Right hindlimb (tissue), 1 donor: ENCODE results near the gene RIPOR2.
A peak's percentile ranks its signal among the peaks of the same experiment; 100 is the strongest.

Source experiments
- DNase-seq: peaks from one replicate; pipeline ENCODE4 v3.0.0-alpha.2; 2018

Gene RIPOR2

GRCh38 chr6:24840187-24840586 lies 95.6 kb downstream of the RIPOR2 start:
- DNase-seq = no peak

- DNase-seq = no peak
These were observed 96.8 kb downstream of the RIPOR2 start for GRCh38 chr6:24838994-24839393.

- DNase-seq = peak; percentile 35
These were observed 97.7 kb downstream of the RIPOR2 start for GRCh38 chr6:24838081-24838480.

- no peak for DNase-seq
These were observed 99.7 kb downstream of the RIPOR2 start for GRCh38 chr6:24836109-24836508.

- DNase-seq = no peak
These were observed 101.9 kb downstream of the RIPOR2 start for GRCh38 chr6:24833711-24834386.

GRCh38 chr6:24832794-24833193 lies 103.0 kb downstream of the RIPOR2 start:
- DNase-seq = no peak

GRCh38 chr6:24831771-24832716 lies 103.7 kb downstream of the RIPOR2 start:
- DNase-seq = no peak

GRCh38 chr6:24829657-24830056 lies 106.1 kb downstream of the RIPOR2 start:
- DNase-seq = no peak

- DNase-seq = no peak
These were observed 107.8 kb downstream of the RIPOR2 start for GRCh38 chr6:24827970-24828369.

- no peak for DNase-seq
These were observed 108.6 kb downstream of the RIPOR2 start for GRCh38 chr6:24827162-24827561.

- no peak for DNase-seq
These were observed 110.6 kb downstream of the RIPOR2 start for GRCh38 chr6:24825130-24825630.

- DNase-seq = no peak
These were observed 111.4 kb downstream of the RIPOR2 start for GRCh38 chr6:24824142-24824938.

- no peak for DNase-seq
These were observed 112.6 kb downstream of the RIPOR2 start for GRCh38 chr6:24823185-24823584.

- no peak for DNase-seq
These were observed 113.1 kb downstream of the RIPOR2 start for GRCh38 chr6:24822696-24823095.

- no peak for DNase-seq
These were observed 113.8 kb downstream of the RIPOR2 start for GRCh38 chr6:24821860-24822444.

GRCh38 chr6:24818346-24818745 lies 117.4 kb downstream of the RIPOR2 start:
- DNase-seq = no peak

- no peak for DNase-seq
These were observed 126.0 kb downstream of the RIPOR2 start for GRCh38 chr6:24809728-24810127.

- no peak for DNase-seq
These were observed 128.2 kb downstream of the RIPOR2 start for GRCh38 chr6:24807584-24807983.

GRCh38 chr6:24802271-24803059 lies 133.3 kb downstream of the RIPOR2 start:
- no peak for DNase-seq

GRCh38 chr6:24799541-24799915 lies 136.2 kb downstream of the RIPOR2 start:
- no peak for DNase-seq

GRCh38 chr6:24798740-24799540 lies 136.8 kb downstream of the RIPOR2 start, which contains the start of gene ARMH2:
ARMH2 (minus strand) TSS chr6:24798917; CDS start chr6:24798857, 60 bp downstream.
- DNase-seq = no peak
